Memory B cell (primary cell): ENCODE results near the gene CAMKK2.

Experiments
- ATAC-seq: fragments of 150-1000 bp; cut with Tn5 transposase; 2 replicates; pipeline ENCODE4 v1.10.0; 2021; ENCODE audit warnings: low read depth, mild to moderate bottlenecking, moderate library complexity
- DNase-seq, 2 donors: peaks; one replicate each; pipeline ENCODE4 v3.0.0; 2022; ENCODE audit warnings: low spot score in 2 of 2
- H3K27ac Mint-ChIP-seq: one replicate; pipeline ENCODE4 v1.8.0; 2022; ENCODE audit warnings: mild to moderate bottlenecking, moderate library complexity, mixed read lengths
- H3K27me3 Mint-ChIP-seq: one replicate; pipeline ENCODE4 v1.8.0; 2022; ENCODE audit warnings: mixed read lengths
- H3K36me3 Mint-ChIP-seq: one replicate; pipeline ENCODE4 v1.8.0; 2022; ENCODE audit warnings: mild to moderate bottlenecking, mixed read lengths
- H3K4me1 Mint-ChIP-seq: one replicate; pipeline ENCODE4 v1.8.0; 2022; ENCODE audit warnings: mixed read lengths
- H3K4me3 Mint-ChIP-seq: one replicate; pipeline ENCODE4 v1.8.0; 2022; ENCODE audit warnings: mild to moderate bottlenecking, moderate library complexity, mixed read lengths
- H3K9me3 Mint-ChIP-seq: one replicate; pipeline ENCODE4 v1.8.0; 2022; ENCODE audit warnings: mixed read lengths

Gene CAMKK2

GRCh38 chr12:121226399-121226798, 70.1 kb downstream of the CAMKK2 start:
- H3K36me3 Mint-ChIP-seq = peaks cover 7% of the 10 kb centered on the region
- no peak overlapping the region for H3K27ac Mint-ChIP-seq
- no peak for DNase-seq
- no peak overlapping the region for H3K4me3 Mint-ChIP-seq
- no peaks in the 10 kb centered on the region for H3K27me3 Mint-ChIP-seq
- peaks cover 23% of the 10 kb centered on the region for H3K4me1 Mint-ChIP-seq
- H3K9me3 Mint-ChIP-seq = no peaks in the 10 kb centered on the region
- no peak for ATAC-seq

GRCh38 chr12:121224591-121224990, 71.9 kb downstream of the CAMKK2 start:
- H3K27me3 Mint-ChIP-seq = no peaks in the 10 kb centered on the region
- no peak overlapping the region for H3K27ac Mint-ChIP-seq
- H3K36me3 Mint-ChIP-seq = peaks cover 7% of the 10 kb centered on the region
- DNase-seq (no peak), ATAC-seq (no peak)
- no peaks in the 10 kb centered on the region for H3K9me3 Mint-ChIP-seq
- no peak overlapping the region for H3K4me3 Mint-ChIP-seq
- peaks cover 25% of the 10 kb centered on the region for H3K4me1 Mint-ChIP-seq

GRCh38 chr12:121223292-121224285, 72.9 kb downstream of the CAMKK2 start:
- DNase-seq (peak in 1 of 2 donors; percentile 17), ATAC-seq (peak; percentile 61)
- Mint-ChIP-seq H3K4me1 (peaks cover 25% of the 10 kb centered on the region), H3K36me3 (peaks cover 8% of the 10 kb centered on the region), H3K27me3 (no peaks in the 10 kb centered on the region), H3K9me3 (no peaks in the 10 kb centered on the region), H3K4me3 (peak overlapping the region; percentile 41), H3K27ac (peak overlapping the region; percentile 95)

GRCh38 chr12:121222847-121223246, 73.7 kb downstream of the CAMKK2 start:
- Mint-ChIP-seq H3K4me1 (peaks cover 25% of the 10 kb centered on the region), H3K4me3 (no peak overlapping the region), H3K27me3 (no peaks in the 10 kb centered on the region), H3K36me3 (peaks cover 12% of the 10 kb centered on the region), H3K27ac (peak overlapping the region; percentile 95), H3K9me3 (no peaks in the 10 kb centered on the region)
- DNase-seq = peak in 1 of 2 donors; percentile 39
- ATAC-seq = peak; percentile 78

- Mint-ChIP-seq H3K36me3 (peaks cover 18% of the 10 kb centered on the region), H3K4me1 (peaks cover 19% of the 10 kb centered on the region), H3K4me3 (no peak overlapping the region), H3K9me3 (no peaks in the 10 kb centered on the region), H3K27ac (peak overlapping the region; percentile 54), H3K27me3 (no peaks in the 10 kb centered on the region)
- DNase-seq (no peak), ATAC-seq (no peak)
These were observed 77.0 kb downstream of the CAMKK2 start for GRCh38 chr12:121219353-121219986.

GRCh38 chr12:121218588-121219352, 77.7 kb downstream of the CAMKK2 start:
- H3K9me3 Mint-ChIP-seq = no peaks in the 10 kb centered on the region
- ATAC-seq (no peak), DNase-seq (no peak)
- no peak overlapping the region for H3K27ac Mint-ChIP-seq
- no peak overlapping the region for H3K4me3 Mint-ChIP-seq
- H3K4me1 Mint-ChIP-seq = peaks cover 20% of the 10 kb centered on the region
- peaks cover 18% of the 10 kb centered on the region for H3K36me3 Mint-ChIP-seq
- no peaks in the 10 kb centered on the region for H3K27me3 Mint-ChIP-seq

GRCh38 chr12:121217761-121218160, 78.7 kb downstream of the CAMKK2 start:
- no peaks in the 10 kb centered on the region for H3K9me3 Mint-ChIP-seq
- H3K36me3 Mint-ChIP-seq = peaks cover 17% of the 10 kb centered on the region
- peaks cover 9% of the 10 kb centered on the region for H3K4me1 Mint-ChIP-seq
- H3K4me3 Mint-ChIP-seq = no peak overlapping the region
- no peak for DNase-seq
- H3K27ac Mint-ChIP-seq = peak overlapping the region; percentile 31
- H3K27me3 Mint-ChIP-seq = no peaks in the 10 kb centered on the region
- ATAC-seq = no peak

- ATAC-seq = no peak
- DNase-seq = no peak
- Mint-ChIP-seq H3K4me1 (peaks cover 8% of the 10 kb centered on the region), H3K4me3 (no peak overlapping the region), H3K27me3 (no peaks in the 10 kb centered on the region), H3K36me3 (peaks cover 16% of the 10 kb centered on the region), H3K9me3 (no peaks in the 10 kb centered on the region), H3K27ac (peak overlapping the region; percentile 65)
These were observed 79.4 kb downstream of the CAMKK2 start for GRCh38 chr12:121217063-121217462.

GRCh38 chr12:121216102-121216501, 80.4 kb downstream of the CAMKK2 start:
- DNase-seq (no peak), ATAC-seq (no peak)
- H3K4me3 Mint-ChIP-seq = no peak overlapping the region
- no peak overlapping the region for H3K27ac Mint-ChIP-seq
- peaks cover 16% of the 10 kb centered on the region for H3K36me3 Mint-ChIP-seq
- H3K4me1 Mint-ChIP-seq = peaks cover 8% of the 10 kb centered on the region
- H3K27me3 Mint-ChIP-seq = no peaks in the 10 kb centered on the region
- H3K9me3 Mint-ChIP-seq = no peaks in the 10 kb centered on the region

GRCh38 chr12:121214855-121215745, 81.4 kb downstream of the CAMKK2 start:
- Mint-ChIP-seq H3K27ac (peak overlapping the region; percentile 36), H3K9me3 (no peaks in the 10 kb centered on the region), H3K27me3 (no peaks in the 10 kb centered on the region), H3K4me3 (no peak overlapping the region), H3K4me1 (peaks cover 9% of the 10 kb centered on the region), H3K36me3 (peaks cover 16% of the 10 kb centered on the region)
- no peak for ATAC-seq
- no peak for DNase-seq

- no peak for DNase-seq
- no peak for ATAC-seq
- Mint-ChIP-seq H3K4me3 (no peak overlapping the region), H3K27ac (peak overlapping the region; percentile 36), H3K9me3 (no peaks in the 10 kb centered on the region), H3K27me3 (no peaks in the 10 kb centered on the region), H3K4me1 (peaks cover 11% of the 10 kb centered on the region), H3K36me3 (peaks cover 16% of the 10 kb centered on the region)
These were observed 82.2 kb downstream of the CAMKK2 start for GRCh38 chr12:121214166-121214777.

- H3K4me3 Mint-ChIP-seq = no peak overlapping the region
- no peak overlapping the region for H3K27ac Mint-ChIP-seq
- H3K9me3 Mint-ChIP-seq = no peaks in the 10 kb centered on the region
- ATAC-seq (no peak), DNase-seq (no peak)
- peaks cover 8% of the 10 kb centered on the region for H3K36me3 Mint-ChIP-seq
- peaks cover 11% of the 10 kb centered on the region for H3K4me1 Mint-ChIP-seq
- no peaks in the 10 kb centered on the region for H3K27me3 Mint-ChIP-seq
These were observed 83.6 kb downstream of the CAMKK2 start for GRCh38 chr12:121212875-121213274.
